GM08714 (cell line): ENCODE results near the gene ZSWIM7.
"Not testable (repeated sequence)": the region's sequence is repeated elsewhere in the genome, so short reads cannot be mapped to it uniquely, and the experiment has no call there.

Source experiments
- H3K4me3 ChIP-seq: fragments of 200-500 bp; sonication (Bioruptor generic); 2 replicates; pipeline ENCODE4 v1.5.1; 2014; ENCODE audit warnings: mild to moderate bottlenecking, low read length, inconsistent platforms
- ZNF274 ChIP-seq: IDR thresholded peaks from 2 replicates; pipeline ENCODE4 v1.6.1; 2012; ENCODE audit warnings: mild to moderate bottlenecking, low read depth, low read length

Gene ZSWIM7

GRCh38 chr17:16013943-16014407 lies 14.5 kb upstream of the ZSWIM7 start:
- TF ChIP-seq ZNF274, result no peak
- no peak overlapping the region for H3K4me3 ChIP-seq

GRCh38 chr17:16007439-16007838 lies 7.9 kb upstream of the ZSWIM7 start:
- no peak for TF ChIP-seq ZNF274
- no peak overlapping the region for H3K4me3 ChIP-seq

- no peak for TF ChIP-seq ZNF274
- no peak overlapping the region for H3K4me3 ChIP-seq
Measured at GRCh38 chr17:16005636-16006035, 6.1 kb upstream of the ZSWIM7 start.

GRCh38 chr17:16003841-16004240 lies 4.3 kb upstream of the ZSWIM7 start:
- TF ChIP-seq ZNF274, result no peak
- H3K4me3 ChIP-seq, result no peak overlapping the region

- no peak overlapping the region for H3K4me3 ChIP-seq
Measured at GRCh38 chr17:16002708-16003260, 3.3 kb upstream of the ZSWIM7 start.

GRCh38 chr17:16001226-16001897 lies 1.9 kb upstream of the ZSWIM7 start:
- peak overlapping the region; percentile 89 for H3K4me3 ChIP-seq
- TF ChIP-seq ZNF274, result no peak

More at GRCh38 chr17:16002708-16003260, 3.3 kb upstream of the ZSWIM7 start:
- no peak for TF ChIP-seq ZNF274

GRCh38 chr17:15999974-16000827 lies 697 bp upstream of the ZSWIM7 start:
- TF ChIP-seq ZNF274, result no peak
- H3K4me3 ChIP-seq, result peak overlapping the region; percentile 89

- H3K4me3 ChIP-seq, result no peak overlapping the region
- TF ChIP-seq ZNF274, result no peak
Measured at GRCh38 chr17:15998031-15998562, 1.4 kb downstream of the ZSWIM7 start.

GRCh38 chr17:15996322-15996721 lies 3.2 kb downstream of the ZSWIM7 start:
- H3K4me3 ChIP-seq, result no peak overlapping the region
- TF ChIP-seq ZNF274, result no peak

GRCh38 chr17:15981646-15982580 lies 17.6 kb downstream of the ZSWIM7 start:
- TF ChIP-seq ZNF274, result no peak
- no peak overlapping the region for H3K4me3 ChIP-seq

- H3K4me3 ChIP-seq, result no peak overlapping the region
- TF ChIP-seq ZNF274, result no peak
Measured at GRCh38 chr17:15981208-15981607, 18.3 kb downstream of the ZSWIM7 start.

GRCh38 chr17:15979013-15979412 lies 20.5 kb downstream of the ZSWIM7 start:
- not testable (repeated sequence) for H3K4me3 ChIP-seq

- TF ChIP-seq ZNF274, result no peak
- H3K4me3 ChIP-seq, result no peak overlapping the region
Measured at GRCh38 chr17:15978606-15979005, 20.9 kb downstream of the ZSWIM7 start.

GRCh38 chr17:15977894-15978293 lies 21.6 kb downstream of the ZSWIM7 start:
- H3K4me3 ChIP-seq, result no peak overlapping the region
- TF ChIP-seq ZNF274, result no peak
